ENCODE data around the gene ENTPD7.
A peak's percentile ranks its signal among the peaks of the same experiment; 100 is the strongest.

Gene ENTPD7

GRCh38 chr10:99652800-99653390 is 6.4 kb upstream of the ENTPD7 start:
- Histone ChIP-seq H3K9me3 (ENCODE audit: control insufficient read depth, low read length) (no peaks in the 10 kb centered on the region), H3K4me1 (ENCODE audit: control insufficient read depth, insufficient read depth, low read length) (no peaks in the 10 kb centered on the region), H3K4me3 (ENCODE audit: low read length) (no peak overlapping the region), H3K27me3 (replicated peaks; ENCODE audit: control insufficient read depth, insufficient read depth, low read length) (no peaks in the 10 kb centered on the region), H3K36me3 (ENCODE audit: control insufficient read depth, insufficient read depth, low read length, severe bottlenecking) (no peaks in the 10 kb centered on the region), H3K9ac (ENCODE audit: low read length) (no peak overlapping the region)
- DNase-seq (ENCODE audit: low read depth) = no peak

DNA sequence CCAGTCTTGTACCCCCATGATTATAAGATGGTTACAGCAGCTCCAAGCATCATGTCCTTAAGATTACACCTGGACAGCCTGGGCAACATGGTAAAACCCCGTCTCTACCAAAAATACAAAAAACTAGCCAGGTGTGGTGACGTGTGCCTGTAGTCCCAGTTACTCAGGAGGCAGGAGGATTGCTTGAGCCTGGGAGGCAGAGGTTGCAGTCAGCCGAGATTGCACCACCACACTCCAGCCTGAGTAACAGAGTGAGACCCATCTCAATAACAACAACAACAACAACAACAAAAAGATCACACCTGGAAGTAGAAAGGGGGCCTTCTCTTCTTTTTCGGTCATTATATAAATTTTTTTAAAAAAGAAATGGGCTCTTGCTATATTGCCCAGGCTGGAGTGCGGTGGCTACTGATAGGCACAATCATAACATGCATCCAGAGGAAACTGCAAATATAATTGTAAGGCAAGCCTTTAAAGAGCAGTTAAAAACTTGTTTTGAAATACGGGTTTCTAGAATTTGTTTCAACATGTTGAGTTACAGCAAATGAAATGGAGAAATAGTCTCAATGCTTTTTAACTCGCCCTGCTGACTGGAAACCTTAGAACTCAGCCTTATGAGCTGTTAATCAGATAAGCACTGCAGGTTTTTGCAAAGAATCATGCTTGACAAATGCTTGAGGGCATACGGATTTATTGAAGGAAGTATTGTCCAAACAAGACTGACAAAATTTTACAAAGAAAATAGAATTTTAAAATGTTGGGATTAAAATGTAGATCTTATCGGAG is 4.7 kb upstream of the ENTPD7 start:
- no peaks in the 10 kb centered on the region for H3K9me3 ChIP-seq (ENCODE audit: control insufficient read depth, low read length)
- no peak overlapping the region for H3K4me3 ChIP-seq (ENCODE audit: low read length)
- peak; percentile 65 for DNase-seq (ENCODE audit: low read depth)
- H3K27me3 ChIP-seq (replicated peaks; ENCODE audit: control insufficient read depth, insufficient read depth, low read length) = no peaks in the 10 kb centered on the region
- no peak overlapping the region for H3K9ac ChIP-seq (ENCODE audit: low read length)
- peaks cover 6% of the 10 kb centered on the region for H3K4me1 ChIP-seq (ENCODE audit: control insufficient read depth, insufficient read depth, low read length)
- H3K36me3 ChIP-seq (ENCODE audit: control insufficient read depth, insufficient read depth, low read length, severe bottlenecking) = no peaks in the 10 kb centered on the region

DNA sequence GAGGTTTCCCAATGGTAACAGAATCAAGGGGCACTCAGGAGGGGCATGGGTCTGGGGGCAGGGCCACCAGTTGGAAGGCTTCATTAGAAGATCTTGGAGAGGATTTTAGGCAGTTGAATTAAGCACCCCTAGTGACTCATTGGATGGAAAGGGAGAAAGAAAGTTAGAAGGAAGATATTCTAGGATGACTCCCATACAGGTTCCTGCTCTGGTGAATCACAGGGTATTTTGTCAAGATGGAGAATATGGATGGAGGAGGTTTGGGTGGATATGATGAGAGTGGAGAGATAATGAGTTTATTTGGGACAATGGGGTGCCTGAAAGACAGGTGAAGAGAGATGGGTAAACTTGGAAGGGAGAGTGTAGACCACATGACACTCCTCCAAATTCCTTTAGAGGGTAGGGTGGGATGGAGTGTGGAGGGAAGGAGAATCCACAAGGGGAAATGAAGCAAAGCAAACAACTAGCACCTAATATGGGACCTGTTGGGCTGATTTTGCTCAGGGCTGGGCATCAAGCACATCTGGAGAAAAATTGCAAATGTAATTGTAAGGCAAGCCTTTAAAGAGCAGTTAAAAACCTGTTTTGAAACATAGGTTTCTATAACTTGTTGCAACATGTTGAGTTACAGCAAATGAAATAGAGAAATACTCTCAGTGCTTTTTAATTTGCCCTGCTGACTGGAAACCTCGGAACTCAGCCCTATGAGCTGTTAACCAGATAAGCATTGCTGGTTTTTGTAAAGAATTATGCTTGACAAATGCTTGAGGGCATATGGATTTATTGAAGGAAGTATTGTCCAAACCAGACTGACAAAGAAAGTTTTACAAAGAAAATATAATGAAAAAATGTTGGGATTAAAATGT is 2.9 kb upstream of the ENTPD7 start:
- H3K9me3 ChIP-seq (ENCODE audit: control insufficient read depth, low read length) = no peaks in the 10 kb centered on the region
- H3K4me3 ChIP-seq (ENCODE audit: low read length) = no peak overlapping the region
- no peak overlapping the region for H3K9ac ChIP-seq (ENCODE audit: low read length)
- peak; percentile 72 for DNase-seq (ENCODE audit: low read depth)
- H3K4me1 ChIP-seq (ENCODE audit: control insufficient read depth, insufficient read depth, low read length) = peaks cover 23% of the 10 kb centered on the region
- no peaks in the 10 kb centered on the region for H3K27me3 ChIP-seq (replicated peaks; ENCODE audit: control insufficient read depth, insufficient read depth, low read length)
- no peaks in the 10 kb centered on the region for H3K36me3 ChIP-seq (ENCODE audit: control insufficient read depth, insufficient read depth, low read length, severe bottlenecking)

GRCh38 chr10:99658622-99659030 is 683 bp upstream of the ENTPD7 start:
- Histone ChIP-seq H3K36me3 (ENCODE audit: control insufficient read depth, insufficient read depth, low read length, severe bottlenecking) (peaks cover 10% of the 10 kb centered on the region), H3K4me3 (ENCODE audit: low read length) (peak overlapping the region; percentile 98), H3K27me3 (replicated peaks; ENCODE audit: control insufficient read depth, insufficient read depth, low read length) (no peaks in the 10 kb centered on the region), H3K4me1 (ENCODE audit: control insufficient read depth, insufficient read depth, low read length) (peaks cover 31% of the 10 kb centered on the region), H3K9me3 (ENCODE audit: control insufficient read depth, low read length) (no peaks in the 10 kb centered on the region), H3K9ac (ENCODE audit: low read length) (peak overlapping the region; percentile 96)
- peak; percentile 56 for DNase-seq (ENCODE audit: low read depth)

- H3K4me1 ChIP-seq (ENCODE audit: control insufficient read depth, insufficient read depth, low read length) = peaks cover 31% of the 10 kb centered on the region
Measured at GRCh38 chr10:99659868-99660366, 608 bp downstream of the ENTPD7 start.

DNA sequence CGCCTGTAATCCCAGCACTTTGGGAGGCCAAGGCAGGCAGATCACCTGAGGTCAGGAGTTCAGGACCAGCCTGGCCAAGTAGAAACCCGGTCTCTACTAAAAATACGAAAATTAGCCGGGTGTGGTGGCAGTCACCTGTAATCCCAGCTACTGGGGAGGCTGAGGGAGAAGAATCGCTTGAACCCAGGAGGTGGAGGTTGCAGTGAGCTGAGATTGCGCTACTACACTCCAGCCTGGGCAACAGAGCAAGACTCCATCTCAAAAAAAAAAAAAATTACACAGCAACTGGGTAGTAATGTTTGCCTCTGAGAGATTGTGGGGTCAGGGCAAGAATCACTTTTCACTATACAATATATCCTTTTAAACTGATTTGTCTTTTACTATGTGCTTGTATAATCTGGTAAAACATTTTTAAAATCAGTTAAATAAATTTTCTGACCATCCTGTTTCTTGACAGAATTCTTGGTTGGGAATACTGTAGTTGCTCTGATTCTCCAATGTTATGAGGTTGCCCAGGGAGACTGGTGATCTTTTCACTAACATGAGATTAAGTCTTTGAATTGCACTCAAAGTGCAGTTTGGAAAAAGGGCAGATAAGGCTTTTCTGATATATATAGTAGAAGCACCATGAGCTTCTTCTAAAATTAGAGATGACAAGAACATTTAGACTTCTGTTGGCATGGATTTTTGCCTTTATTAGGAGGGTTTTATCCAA is 1.5 kb downstream of the ENTPD7 start:
- no peaks in the 10 kb centered on the region for H3K27me3 ChIP-seq (replicated peaks; ENCODE audit: control insufficient read depth, insufficient read depth, low read length)
- peaks cover 31% of the 10 kb centered on the region for H3K4me1 ChIP-seq (ENCODE audit: control insufficient read depth, insufficient read depth, low read length)
- H3K4me3 ChIP-seq (ENCODE audit: low read length) = peak overlapping the region; percentile 98
- peaks cover 16% of the 10 kb centered on the region for H3K36me3 ChIP-seq (ENCODE audit: control insufficient read depth, insufficient read depth, low read length, severe bottlenecking)
- DNase-seq (ENCODE audit: low read depth) = peak; percentile 41
- peak overlapping the region; percentile 96 for H3K9ac ChIP-seq (ENCODE audit: low read length)
- no peaks in the 10 kb centered on the region for H3K9me3 ChIP-seq (ENCODE audit: control insufficient read depth, low read length)

More at GRCh38 chr10:99659868-99660366, 608 bp downstream of the ENTPD7 start:
- Histone ChIP-seq H3K36me3 (ENCODE audit: control insufficient read depth, insufficient read depth, low read length, severe bottlenecking) (peaks cover 16% of the 10 kb centered on the region), H3K4me3 (ENCODE audit: low read length) (peak overlapping the region; percentile 98), H3K27me3 (replicated peaks; ENCODE audit: control insufficient read depth, insufficient read depth, low read length) (no peaks in the 10 kb centered on the region), H3K9ac (ENCODE audit: low read length) (peak overlapping the region; percentile 96), H3K9me3 (ENCODE audit: control insufficient read depth, low read length) (no peaks in the 10 kb centered on the region)
- DNase-seq (ENCODE audit: low read depth) = peak; percentile 24

- Histone ChIP-seq H3K27me3 (replicated peaks; ENCODE audit: control insufficient read depth, insufficient read depth, low read length) (no peaks in the 10 kb centered on the region), H3K4me1 (ENCODE audit: control insufficient read depth, insufficient read depth, low read length) (peaks cover 31% of the 10 kb centered on the region), H3K4me3 (ENCODE audit: low read length) (peak overlapping the region; percentile 98), H3K36me3 (ENCODE audit: control insufficient read depth, insufficient read depth, low read length, severe bottlenecking) (peaks cover 17% of the 10 kb centered on the region), H3K9me3 (ENCODE audit: control insufficient read depth, low read length) (no peaks in the 10 kb centered on the region), H3K9ac (ENCODE audit: low read length) (peak overlapping the region; percentile 96)
- DNase-seq (ENCODE audit: low read depth) = peak; percentile 80
Measured at GRCh38 chr10:99661377-99661763, 2.1 kb downstream of the ENTPD7 start.

DNA sequence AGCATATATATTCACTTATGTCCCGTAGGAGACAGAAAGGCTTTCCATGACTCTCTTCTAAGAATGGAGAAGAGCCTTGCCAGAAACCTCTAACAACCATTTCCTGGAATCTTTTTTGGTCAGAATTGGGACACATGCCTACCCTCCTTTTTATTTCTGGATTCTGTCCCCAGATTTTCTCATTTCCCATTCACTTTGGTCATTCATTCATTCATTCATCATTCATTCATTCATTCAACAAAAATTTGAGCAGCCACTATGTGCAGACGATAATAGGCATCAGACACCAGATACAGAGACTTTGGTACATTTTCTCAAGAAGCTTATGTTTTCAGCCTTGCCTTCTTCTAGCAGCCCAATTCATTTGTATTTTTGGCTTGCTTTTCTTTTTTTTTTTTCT is 6.0 kb downstream of the ENTPD7 start:
- H3K27me3 ChIP-seq (replicated peaks; ENCODE audit: control insufficient read depth, insufficient read depth, low read length) = no peaks in the 10 kb centered on the region
- no peaks in the 10 kb centered on the region for H3K9me3 ChIP-seq (ENCODE audit: control insufficient read depth, low read length)
- H3K4me3 ChIP-seq (ENCODE audit: low read length) = no peak overlapping the region
- H3K4me1 ChIP-seq (ENCODE audit: control insufficient read depth, insufficient read depth, low read length) = peaks cover 27% of the 10 kb centered on the region
- H3K9ac ChIP-seq (ENCODE audit: low read length) = no peak overlapping the region
- DNase-seq (ENCODE audit: low read depth) = no peak
- peaks cover 38% of the 10 kb centered on the region for H3K36me3 ChIP-seq (ENCODE audit: control insufficient read depth, insufficient read depth, low read length, severe bottlenecking)

- DNase-seq (ENCODE audit: low read depth) = peak; percentile 42
Measured at GRCh38 chr10:99667108-99667751, 7.9 kb downstream of the ENTPD7 start.

DNA sequence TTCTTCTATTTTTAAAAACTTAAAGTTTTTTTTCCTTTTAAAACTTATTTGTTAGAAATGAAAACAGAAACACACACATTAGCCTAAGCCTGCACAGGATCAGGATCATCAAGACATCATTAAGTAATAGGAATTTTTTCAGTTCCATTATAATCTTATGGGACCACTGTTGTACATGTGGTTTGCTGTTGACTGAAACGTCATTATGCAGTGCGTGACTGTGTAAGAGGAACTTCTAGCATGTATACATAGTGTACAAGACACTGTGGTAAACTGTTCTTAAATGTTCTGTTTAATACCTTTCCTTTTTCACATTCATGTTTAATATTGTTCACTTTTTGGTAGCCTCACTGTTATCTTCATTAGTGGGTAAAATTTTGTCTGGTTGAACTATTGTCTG is 12.1 kb downstream of the ENTPD7 start:
- no peaks in the 10 kb centered on the region for H3K27me3 ChIP-seq (replicated peaks; ENCODE audit: control insufficient read depth, insufficient read depth, low read length)
- H3K9me3 ChIP-seq (ENCODE audit: control insufficient read depth, low read length) = no peaks in the 10 kb centered on the region
- peaks cover 15% of the 10 kb centered on the region for H3K4me1 ChIP-seq (ENCODE audit: control insufficient read depth, insufficient read depth, low read length)
- H3K4me3 ChIP-seq (ENCODE audit: low read length) = no peak overlapping the region
- H3K36me3 ChIP-seq (ENCODE audit: control insufficient read depth, insufficient read depth, low read length, severe bottlenecking) = peaks cover 32% of the 10 kb centered on the region
- H3K9ac ChIP-seq (ENCODE audit: low read length) = no peak overlapping the region
- DNase-seq (ENCODE audit: low read depth) = no peak

More at GRCh38 chr10:99667108-99667751, 7.9 kb downstream of the ENTPD7 start:
- Histone ChIP-seq H3K9me3 (ENCODE audit: control insufficient read depth, low read length) (no peaks in the 10 kb centered on the region), H3K9ac (ENCODE audit: low read length) (no peak overlapping the region), H3K27me3 (replicated peaks; ENCODE audit: control insufficient read depth, insufficient read depth, low read length) (no peaks in the 10 kb centered on the region), H3K4me3 (ENCODE audit: low read length) (no peak overlapping the region), H3K36me3 (ENCODE audit: control insufficient read depth, insufficient read depth, low read length, severe bottlenecking) (peaks cover 49% of the 10 kb centered on the region), H3K4me1 (ENCODE audit: control insufficient read depth, insufficient read depth, low read length) (peaks cover 9% of the 10 kb centered on the region)

Data from adipocyte (in vitro differentiated cells).